Type B pancreatic cell (in vitro differentiated cells): ENCODE measurements around the gene C9orf152. TPM values are rescaled to one million over a fixed set of nuclear protein-coding genes. Genes with fewer than 3 reads are reported as not detected.

Experiments used
- DNase-seq: peaks from one replicate; pipeline ENCODE4 v3.0.0; 2021; ENCODE audit warnings: mixed read lengths; ENCODE audit not compliant: unreplicated experiment; ENCODE audit errors: extremely low spot score
- H3K27ac Mint-ChIP-seq: 2 replicates; pipeline ENCODE4 v1.8.0; 2021; ENCODE audit warnings: mild to moderate bottlenecking, mixed read lengths
- H3K27me3 Mint-ChIP-seq: 2 replicates; pipeline ENCODE4 v1.8.0; 2021; ENCODE audit warnings: mixed read lengths
- H3K36me3 Mint-ChIP-seq: 2 replicates; pipeline ENCODE4 v1.8.0; 2021; ENCODE audit warnings: mixed read lengths
- H3K4me1 Mint-ChIP-seq: one replicate; pipeline ENCODE4 v1.8.0; 2021; ENCODE audit warnings: mixed read lengths; ENCODE audit not compliant: unreplicated experiment
- H3K4me3 Mint-ChIP-seq: 2 replicates; pipeline ENCODE4 v1.8.0; 2021; ENCODE audit warnings: mild to moderate bottlenecking, mixed read lengths
- H3K9me3 Mint-ChIP-seq: 2 replicates; pipeline ENCODE4 v1.8.0; 2021; ENCODE audit warnings: mixed read lengths
- total RNA-seq: library from RNA; stranded (reverse); gene quantifications from 2 replicates; pipeline ENCODE4 v1.2.1, GENCODE V29; 2021; ENCODE audit warnings: low replicate concordance
- TF ChIP-seq, protein P1 (sequence below): fragments of 200-600 bp; sonication (generic); conservative IDR thresholded peaks from 2 replicates; pipeline ENCODE4 v1.5.0; 2021; ENCODE audit warnings: antibody characterized with exemption, mild to moderate bottlenecking

C9orf152 gene
- total RNA-seq, 1 donor from 2014 or later = 2.8 TPM

- no peak for DNase-seq
- Mint-ChIP-seq H3K4me1 (no peaks in the 10 kb centered on the region), H3K9me3 (no peaks in the 10 kb centered on the region), H3K4me3 (no peak overlapping the region), H3K27me3 (no peaks in the 10 kb centered on the region), H3K27ac (no peak overlapping the region), H3K36me3 (no peaks in the 10 kb centered on the region)
- TF ChIP-seq, protein P1, sequence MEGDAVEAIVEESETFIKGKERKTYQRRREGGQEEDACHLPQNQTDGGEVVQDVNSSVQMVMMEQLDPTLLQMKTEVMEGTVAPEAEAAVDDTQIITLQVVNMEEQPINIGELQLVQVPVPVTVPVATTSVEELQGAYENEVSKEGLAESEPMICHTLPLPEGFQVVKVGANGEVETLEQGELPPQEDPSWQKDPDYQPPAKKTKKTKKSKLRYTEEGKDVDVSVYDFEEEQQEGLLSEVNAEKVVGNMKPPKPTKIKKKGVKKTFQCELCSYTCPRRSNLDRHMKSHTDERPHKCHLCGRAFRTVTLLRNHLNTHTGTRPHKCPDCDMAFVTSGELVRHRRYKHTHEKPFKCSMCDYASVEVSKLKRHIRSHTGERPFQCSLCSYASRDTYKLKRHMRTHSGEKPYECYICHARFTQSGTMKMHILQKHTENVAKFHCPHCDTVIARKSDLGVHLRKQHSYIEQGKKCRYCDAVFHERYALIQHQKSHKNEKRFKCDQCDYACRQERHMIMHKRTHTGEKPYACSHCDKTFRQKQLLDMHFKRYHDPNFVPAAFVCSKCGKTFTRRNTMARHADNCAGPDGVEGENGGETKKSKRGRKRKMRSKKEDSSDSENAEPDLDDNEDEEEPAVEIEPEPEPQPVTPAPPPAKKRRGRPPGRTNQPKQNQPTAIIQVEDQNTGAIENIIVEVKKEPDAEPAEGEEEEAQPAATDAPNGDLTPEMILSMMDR = no peak
Measured at GRCh38 chr9:110228321-110228720, 20.4 kb upstream of the C9orf152 start.

DNA sequence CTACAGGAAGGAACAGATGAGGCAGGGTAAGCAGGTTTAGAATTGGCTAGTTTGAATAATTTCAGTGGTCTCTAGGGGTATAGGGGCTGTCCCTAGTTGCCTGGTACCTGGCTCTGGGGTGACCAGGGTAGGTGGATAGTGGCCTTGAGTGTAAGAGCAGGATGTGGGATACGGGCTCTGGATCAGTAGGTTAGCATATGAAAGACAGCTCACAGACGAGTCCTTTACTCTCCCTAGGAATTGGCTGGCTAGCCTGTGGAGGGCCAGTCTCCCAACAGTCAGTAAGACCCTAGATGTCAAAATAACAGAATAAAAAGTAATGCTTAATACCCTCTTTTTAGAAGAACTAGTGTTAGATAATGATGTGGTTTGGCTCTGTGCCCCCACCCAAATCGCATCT, 16.6 kb upstream of the C9orf152 start:
- no peaks in the 10 kb centered on the region for H3K36me3 Mint-ChIP-seq
- no peak for DNase-seq
- TF ChIP-seq, protein P1 = no peak
- H3K9me3 Mint-ChIP-seq = no peaks in the 10 kb centered on the region
- H3K27me3 Mint-ChIP-seq = no peaks in the 10 kb centered on the region
- H3K27ac Mint-ChIP-seq = no peak overlapping the region
- H3K4me3 Mint-ChIP-seq = no peak overlapping the region
- peaks cover 4% of the 10 kb centered on the region for H3K4me1 Mint-ChIP-seq

- Mint-ChIP-seq H3K9me3 (no peaks in the 10 kb centered on the region), H3K36me3 (no peaks in the 10 kb centered on the region), H3K4me3 (no peak overlapping the region), H3K27ac (peak overlapping the region; percentile 30), H3K27me3 (peaks cover 2% of the 10 kb centered on the region), H3K4me1 (peaks cover 4% of the 10 kb centered on the region)
- no peak for DNase-seq
- TF ChIP-seq, protein P1 = no peak
Measured at GRCh38 chr9:110220809-110221208, 12.8 kb upstream of the C9orf152 start.

DNA sequence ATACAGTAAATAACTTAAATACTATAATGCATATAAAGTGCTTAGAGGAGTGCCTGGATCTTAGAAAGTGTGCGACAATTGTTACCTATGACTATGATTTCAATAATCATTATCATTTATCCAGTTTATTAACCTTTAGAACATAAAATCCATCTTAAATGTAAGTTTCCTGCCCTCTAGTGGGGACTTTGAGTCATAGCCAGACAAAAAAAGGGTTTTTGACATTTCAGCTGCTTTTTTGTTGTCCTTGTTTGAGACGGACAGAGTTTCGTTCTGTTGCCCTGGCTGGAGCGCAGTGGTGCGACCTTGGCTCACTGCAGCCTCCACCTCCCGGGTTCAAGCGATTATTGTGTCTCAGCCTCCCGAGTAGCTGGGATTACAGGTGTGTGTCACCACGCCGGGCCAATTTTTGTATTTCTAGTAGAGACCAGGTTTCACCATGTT, 9.7 kb upstream of the C9orf152 start:
- no peak for DNase-seq
- no peaks in the 10 kb centered on the region for H3K9me3 Mint-ChIP-seq
- peaks cover 4% of the 10 kb centered on the region for H3K4me1 Mint-ChIP-seq
- H3K4me3 Mint-ChIP-seq = no peak overlapping the region
- H3K36me3 Mint-ChIP-seq = no peaks in the 10 kb centered on the region
- peak overlapping the region; percentile 55 for H3K27ac Mint-ChIP-seq
- TF ChIP-seq, protein P1 = peak; percentile 90
- peaks cover 2% of the 10 kb centered on the region for H3K27me3 Mint-ChIP-seq

DNA sequence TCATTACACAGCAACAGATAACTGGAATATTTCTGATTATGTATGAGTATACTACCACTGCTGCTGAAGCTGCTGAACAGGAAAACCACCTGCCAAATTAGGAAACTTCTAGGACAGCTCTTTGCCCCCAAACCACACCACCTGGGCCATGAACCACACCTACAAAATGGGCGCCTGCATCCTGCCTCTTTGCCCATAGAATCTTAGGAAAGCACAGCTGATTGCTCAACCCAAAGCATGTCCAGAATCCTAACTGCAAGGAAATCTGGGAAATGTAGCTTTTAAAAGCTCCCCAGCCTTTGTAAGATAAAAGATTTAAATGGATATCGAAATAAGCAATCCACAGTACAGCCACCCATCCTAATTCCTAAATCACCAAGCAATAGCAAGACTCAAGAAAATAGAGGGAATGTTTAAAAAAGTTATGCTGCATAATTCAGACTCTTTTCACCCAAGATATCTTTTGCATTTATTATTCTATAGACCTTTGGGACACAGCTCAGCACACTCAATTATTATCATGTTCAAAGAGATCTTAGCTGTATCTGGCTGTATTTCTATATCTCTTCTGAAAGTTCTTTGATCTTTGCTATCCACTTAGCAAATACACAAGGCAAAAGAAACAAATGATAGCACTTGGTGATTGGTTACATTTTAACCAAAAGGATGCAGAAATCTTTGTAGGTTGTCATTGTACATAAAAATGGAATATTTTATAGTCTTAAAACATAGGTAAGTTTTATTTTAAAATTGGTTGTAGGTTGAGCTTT, 6.8 kb upstream of the C9orf152 start:
- Mint-ChIP-seq H3K27ac (no peak overlapping the region), H3K4me3 (no peak overlapping the region), H3K9me3 (no peaks in the 10 kb centered on the region), H3K36me3 (no peaks in the 10 kb centered on the region), H3K27me3 (peaks cover 6% of the 10 kb centered on the region), H3K4me1 (no peaks in the 10 kb centered on the region)
- TF ChIP-seq, protein P1 = no peak
- DNase-seq = no peak
